Measurements from ENCODE around the gene TMIGD3.

Gene TMIGD3

DNA sequence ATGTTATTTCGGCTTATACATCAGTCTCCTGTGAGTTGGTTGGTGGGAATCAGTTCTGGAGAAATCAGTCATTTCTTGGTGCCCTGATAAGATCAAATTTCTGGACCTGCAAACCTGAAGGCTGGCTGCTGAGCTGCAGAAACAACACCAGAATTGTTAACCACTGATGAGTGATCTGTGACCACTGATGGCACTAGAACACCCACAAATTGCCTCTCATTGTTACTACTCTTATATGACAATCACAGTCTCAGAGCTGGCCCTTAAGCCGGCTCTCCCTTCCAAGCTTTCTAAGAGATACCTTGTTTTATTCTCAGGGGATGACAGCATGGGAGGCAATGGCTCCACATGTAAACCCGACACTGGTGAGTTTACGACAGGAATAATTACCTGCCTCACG is 27.7 kb downstream of the TMIGD3 start:
- no peak for DNase-seq (ENCODE audit: low read depth, low spot score)

DNA sequence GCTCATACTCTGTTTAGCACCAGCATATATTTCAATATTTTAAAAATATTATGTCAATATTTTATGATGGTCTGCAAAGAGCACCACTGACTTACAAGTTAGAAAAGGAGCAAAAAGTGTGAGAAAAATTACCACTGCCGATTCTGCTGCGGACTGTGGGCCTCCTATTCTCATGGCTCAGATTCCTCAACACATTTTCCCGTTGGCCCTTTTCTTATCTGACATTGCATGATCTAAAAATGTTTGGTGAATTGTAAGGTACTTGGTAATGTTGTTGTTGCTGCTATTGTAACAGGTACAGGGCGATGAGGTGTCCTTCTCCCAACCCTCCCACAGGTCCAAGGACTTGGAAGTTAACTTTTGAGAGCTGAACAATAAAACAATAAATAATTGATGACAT is 28.9 kb downstream of the TMIGD3 start:
- DNase-seq (ENCODE audit: low read depth, low spot score) = no peak

DNA sequence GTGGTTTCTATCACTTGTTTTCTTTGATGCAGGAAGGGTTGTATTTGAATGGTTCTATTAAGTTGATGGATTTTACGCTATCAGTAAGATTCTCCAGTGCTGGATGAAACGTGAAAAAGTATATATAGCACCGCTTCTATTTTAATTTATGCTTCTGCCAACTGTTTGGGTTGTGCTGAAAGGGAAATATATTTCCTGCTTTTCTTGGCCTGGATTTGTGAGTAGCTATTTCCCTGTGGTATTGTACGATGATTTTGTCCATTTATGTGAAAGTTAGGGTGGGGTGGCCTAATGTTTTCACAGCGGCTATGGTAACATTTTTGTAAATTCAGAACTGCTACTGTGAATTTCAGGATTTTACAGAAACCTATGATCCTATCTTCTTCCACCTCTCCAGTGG is 29.3 kb downstream of the TMIGD3 start:
- DNase-seq (ENCODE audit: low read depth, low spot score) = no peak

DNA sequence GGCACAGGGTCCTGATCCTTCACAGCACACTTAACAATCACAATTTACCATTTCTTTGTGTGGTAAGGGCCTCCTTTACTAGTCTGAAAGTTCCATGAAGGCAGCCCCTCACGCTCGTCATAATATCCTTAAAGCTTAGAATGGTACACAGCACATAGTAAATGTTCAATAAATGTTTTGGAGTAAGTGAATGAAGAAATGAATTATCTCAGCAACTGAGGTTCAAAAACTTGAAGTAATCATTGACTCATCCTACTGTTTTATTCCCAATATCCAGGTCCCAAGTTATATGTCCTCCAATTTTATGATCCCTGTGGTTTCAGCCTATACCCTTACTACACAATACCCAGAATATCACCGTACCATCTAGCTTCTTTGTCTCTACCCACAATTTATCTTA is 31.9 kb downstream of the TMIGD3 start:
- no peak for DNase-seq (ENCODE audit: low read depth, low spot score)

DNA sequence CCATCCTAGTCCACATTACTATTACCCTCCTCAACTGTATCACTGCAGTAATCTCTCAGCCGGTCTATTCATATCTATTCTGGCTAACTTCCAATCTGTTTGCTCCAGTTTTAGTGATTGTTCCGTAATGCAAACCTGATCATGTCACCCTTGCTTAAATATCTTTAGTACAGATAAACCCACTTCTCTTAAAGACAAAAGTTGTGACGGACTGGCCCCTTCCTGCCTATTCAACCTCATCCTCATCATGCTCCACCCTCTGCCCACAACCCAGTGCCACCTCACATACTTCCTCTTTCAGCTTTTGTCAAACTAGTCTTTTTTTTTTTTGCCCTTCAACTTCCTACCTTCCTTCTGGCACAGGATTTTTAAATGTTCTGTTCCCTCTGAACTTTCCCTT is 32.4 kb downstream of the TMIGD3 start:
- no peak for DNase-seq (ENCODE audit: low read depth, low spot score)

DNA sequence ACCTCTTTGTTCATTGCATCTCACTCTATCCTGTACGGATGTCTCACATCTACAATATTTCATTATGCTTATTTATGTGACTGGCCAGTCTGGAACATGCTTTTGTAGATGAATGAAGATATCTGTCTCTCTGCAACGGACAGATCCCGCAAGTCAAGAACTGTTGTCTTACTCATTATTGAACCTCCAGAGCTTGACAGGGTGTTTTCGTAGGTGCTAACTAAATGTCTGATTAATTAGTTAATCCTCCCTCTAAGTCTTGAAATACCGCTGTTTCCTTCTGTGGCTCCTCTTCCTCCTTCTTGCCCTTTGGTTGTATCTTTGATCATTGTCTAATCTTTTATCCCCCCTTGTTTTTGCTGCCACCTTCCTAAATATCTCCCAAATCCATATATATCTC is 32.8 kb downstream of the TMIGD3 start:
- DNase-seq (ENCODE audit: low read depth, low spot score) = no peak

DNA sequence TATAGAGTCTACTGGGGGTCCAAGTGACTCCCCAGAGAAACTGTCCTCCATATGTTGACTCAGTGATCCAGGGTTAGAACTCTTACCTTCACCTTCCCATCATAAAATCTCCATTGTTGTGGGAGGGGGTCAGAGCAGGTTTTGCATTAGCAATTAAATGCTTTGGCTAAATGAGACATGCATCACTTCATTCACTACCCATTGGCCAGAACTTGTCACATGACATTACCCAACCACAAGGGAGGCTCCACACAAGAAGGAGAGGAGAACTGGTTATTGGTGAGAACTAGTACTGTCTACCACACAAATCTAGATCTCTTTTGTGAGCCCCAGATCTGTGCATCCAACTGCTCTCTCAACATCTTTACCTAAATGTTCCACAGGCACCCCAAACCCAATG is 33.9 kb downstream of the TMIGD3 start:
- no peak for DNase-seq (ENCODE audit: low read depth, low spot score)

DNA sequence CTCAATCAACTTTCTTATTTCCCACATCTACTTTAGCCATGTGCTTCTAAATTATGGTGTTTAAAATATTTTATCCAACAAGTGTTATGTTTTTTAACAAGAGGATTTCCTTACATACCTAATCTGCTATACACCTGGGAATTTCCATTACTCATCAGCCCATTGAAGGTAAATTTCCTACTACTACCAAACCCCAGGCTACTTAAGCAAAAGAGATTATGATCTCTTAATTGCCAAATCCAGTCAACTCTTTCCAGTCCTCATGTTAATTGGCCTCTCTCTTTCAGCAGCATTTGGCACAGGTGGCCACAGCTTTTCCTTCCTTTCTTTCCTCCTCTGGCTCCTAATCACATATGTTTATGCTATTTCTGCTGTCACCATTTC is 34.7 kb downstream of the TMIGD3 start:
- DNase-seq (ENCODE audit: low read depth, low spot score) = no peak

DNA sequence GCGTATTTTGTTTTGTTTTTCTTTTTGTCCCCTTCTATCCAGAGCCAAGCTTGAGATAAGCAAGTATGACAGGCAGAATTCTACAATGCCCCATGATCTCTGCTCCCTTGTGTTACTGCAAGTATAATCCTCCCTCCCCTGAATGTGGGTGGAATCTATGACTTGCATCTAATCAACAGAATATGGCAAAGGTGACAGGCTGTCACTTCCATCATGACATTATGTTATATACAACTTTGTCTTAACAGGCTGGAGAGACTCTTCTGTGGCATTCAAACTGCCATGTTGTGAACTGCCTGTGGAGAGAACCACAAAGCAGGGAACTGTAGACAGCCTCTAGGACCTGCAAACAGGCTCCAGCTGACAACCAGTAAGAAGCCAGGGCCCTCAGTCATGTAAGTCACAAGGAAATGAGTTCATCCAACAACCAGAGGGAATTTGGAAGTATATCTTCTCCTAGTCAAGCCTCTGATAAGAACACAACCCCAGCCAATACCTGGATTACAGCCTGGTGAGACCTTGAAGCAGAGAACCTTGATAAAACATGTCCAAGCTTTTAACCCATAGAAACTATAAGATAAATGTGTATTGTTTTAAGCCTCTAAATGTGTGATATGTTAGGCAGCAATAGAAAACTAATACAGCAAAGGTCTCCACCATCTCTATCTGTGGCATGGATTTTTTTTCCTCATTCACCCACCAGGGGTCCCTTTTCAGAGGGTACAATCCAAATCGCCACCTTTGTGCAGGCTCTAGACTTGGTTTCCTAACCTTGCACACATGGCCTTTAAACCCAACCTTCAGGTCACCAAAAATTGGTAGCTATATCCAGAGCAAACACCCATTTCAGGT is 35.3 kb downstream of the TMIGD3 start:
- DNase-seq (ENCODE audit: low read depth, low spot score) = no peak

DNA sequence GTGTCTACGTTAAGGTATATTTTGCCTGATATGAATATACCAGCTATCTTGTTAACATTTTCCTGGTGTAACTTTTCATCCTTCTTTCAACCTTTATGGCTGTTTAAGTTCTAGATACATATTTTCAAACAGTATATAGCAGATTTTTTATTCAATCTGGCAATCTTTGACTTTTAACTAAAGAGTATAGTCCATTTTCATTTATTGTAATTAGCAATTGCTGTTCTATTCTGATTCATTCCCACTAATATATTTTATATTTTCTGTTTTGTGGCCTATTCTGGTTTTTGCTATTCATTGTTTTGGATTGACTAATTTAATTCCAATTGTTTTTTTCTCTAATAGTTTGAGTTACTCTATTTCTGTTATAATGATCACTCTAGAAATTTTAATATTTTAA is 37.0 kb downstream of the TMIGD3 start:
- no peak for DNase-seq (ENCODE audit: low read depth, low spot score)

DNA sequence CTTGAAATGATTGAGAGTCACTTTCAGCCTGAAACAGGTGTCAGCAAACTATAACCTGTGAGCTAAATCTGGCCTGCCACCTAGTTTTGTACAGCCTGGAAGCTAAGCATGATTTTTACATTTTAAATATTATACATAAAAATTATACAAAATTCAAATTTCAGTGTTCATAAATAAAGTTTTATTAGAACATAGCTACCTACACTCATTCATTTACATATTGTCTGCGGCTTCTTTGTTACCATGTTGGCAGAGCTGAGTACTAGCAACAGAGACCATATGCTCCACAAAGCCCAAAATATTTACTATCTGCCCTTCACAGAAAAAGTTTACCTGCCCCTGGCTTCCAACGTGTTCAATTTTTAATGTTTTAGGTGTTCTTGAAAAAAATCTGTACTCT is 37.7 kb downstream of the TMIGD3 start:
- no peak for DNase-seq (ENCODE audit: low read depth, low spot score)

DNA sequence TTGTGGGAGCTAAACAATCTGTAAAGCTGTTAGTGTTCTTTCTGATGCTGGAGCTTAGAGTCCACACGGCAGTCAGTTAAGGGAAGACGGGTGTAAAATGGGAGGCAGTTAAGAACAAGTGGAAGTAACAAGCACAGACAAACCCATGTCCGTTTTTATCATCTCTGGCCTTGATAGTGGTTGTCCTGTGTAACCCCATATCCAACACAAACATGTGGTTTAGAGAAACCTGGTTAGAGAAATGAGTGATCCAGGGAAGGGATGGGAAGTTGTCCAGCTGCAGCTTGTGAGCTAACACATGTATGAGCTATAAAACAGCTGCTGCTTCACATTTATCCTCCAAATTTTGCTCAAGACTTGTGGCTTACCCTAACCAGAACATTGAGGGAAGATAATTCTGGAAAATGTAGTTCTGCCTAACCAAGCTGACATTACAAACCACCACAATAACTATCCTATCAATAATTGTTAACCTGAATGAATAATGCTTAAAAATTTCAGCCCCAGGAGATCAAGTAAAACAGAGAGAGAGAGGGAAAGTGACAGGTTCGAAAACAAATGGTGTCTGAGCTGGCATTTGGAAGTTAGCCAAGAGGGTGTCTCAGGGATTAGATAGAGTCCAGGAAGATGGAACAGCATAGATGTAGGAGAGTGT is 40.3 kb downstream of the TMIGD3 start:
- DNase-seq (ENCODE audit: low read depth, low spot score) = no peak

DNA sequence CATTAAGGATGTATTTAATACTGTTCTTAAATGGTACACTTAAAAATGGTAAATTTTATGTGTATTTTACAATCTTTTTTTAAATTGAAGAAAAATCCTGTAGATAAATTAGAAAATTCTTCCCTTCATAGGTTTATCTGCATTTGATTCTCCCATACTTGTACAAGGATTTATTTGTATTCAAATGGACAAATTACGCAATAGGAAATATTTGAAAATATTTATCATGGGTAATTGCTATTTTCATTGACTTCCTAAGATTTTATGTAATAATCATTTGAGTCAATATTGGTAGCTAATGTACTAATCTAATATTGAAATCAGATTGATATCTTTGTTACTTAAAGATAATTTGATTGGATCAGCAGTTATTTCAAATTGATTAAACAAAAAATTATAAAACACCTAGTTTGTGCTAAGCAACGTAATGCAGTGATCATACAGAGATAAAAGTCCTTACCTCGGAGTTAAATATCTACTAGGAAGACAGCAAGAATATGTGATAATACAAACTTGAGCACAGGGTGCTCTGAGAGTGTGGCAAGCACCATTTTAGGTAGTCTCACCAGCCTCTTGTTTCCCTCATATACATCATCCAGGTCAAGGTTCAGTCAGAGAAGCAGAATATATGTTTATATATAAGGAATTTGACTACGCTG is 40.9 kb downstream of the TMIGD3 start:
- DNase-seq (ENCODE audit: low read depth, low spot score) = no peak

DNA sequence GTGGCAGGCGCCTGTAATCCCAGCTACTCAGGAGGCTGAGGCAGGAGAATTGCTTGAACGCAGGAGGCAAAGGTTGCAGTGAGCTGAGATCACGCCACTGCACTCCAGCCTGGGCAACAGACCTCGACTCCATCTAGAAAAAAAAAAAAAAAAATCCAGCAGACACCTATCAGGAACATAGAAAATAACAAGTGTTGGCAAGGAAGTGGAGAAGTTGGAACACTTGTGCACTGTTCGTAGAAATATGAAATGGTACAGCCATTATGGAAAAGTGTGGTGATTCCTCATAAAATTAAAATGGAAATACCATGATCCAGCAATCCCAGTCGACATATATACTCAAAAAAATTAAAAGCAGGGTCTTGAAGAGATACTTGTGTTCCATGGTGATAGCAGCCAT is 41.7 kb downstream of the TMIGD3 start:
- DNase-seq (ENCODE audit: low read depth, low spot score) = no peak

DNA sequence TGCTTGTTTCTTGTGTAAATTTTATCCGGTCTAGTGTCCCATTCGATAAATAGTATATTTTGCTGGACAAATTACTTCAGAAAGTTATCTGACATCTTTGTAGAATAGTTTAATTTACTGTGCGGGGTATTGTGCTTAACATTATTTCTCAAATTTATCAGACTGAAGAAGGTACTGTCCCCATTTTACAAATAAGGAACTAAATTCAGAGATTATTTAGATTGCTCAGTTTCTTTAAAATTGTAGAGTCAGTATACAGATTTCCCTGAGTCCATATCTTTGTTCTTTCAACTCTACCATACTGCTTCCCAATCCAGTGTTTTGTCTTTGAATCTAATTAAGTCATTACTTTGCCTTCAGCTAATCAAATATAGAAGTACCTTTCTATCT is 47.8 kb downstream of the TMIGD3 start:
- DNase-seq (ENCODE audit: low read depth, low spot score) = no peak

DNA sequence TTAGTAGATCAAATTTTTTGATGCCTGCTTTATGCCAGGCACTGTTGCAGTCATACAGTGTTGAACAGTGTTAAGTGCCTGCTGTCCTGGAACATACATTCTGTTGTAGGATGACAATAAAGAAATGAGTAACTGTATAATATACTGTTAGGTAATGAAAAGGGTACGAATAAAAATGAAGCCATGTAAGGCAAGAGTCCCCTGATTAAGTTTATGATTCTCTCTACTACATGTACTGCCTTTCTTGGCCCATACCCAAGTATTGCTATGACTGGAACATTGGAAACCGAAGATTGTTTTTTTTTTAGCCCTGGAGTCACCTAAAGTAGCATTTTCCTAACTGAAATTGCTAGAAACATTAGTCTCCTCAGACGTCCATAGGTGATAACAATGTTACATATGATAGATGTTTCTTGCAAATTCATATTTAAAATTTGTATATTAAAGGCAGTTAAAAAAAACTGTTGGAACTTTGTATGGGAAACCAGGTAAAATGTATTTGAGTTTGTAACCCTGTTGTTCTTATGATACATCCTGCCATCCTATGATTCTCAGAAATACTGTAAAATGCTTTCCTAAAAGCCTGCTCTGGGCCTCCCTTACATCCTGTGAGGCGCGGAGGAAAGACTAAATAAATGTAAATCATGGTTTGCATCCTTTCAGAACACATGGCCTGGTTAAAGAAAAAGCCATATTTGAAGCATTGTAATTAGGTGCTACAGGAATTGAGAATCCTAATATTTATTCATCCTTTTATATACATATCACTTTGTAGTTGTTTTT is 48.4 kb downstream of the TMIGD3 start:
- no peak for DNase-seq (ENCODE audit: low read depth, low spot score)

DNA sequence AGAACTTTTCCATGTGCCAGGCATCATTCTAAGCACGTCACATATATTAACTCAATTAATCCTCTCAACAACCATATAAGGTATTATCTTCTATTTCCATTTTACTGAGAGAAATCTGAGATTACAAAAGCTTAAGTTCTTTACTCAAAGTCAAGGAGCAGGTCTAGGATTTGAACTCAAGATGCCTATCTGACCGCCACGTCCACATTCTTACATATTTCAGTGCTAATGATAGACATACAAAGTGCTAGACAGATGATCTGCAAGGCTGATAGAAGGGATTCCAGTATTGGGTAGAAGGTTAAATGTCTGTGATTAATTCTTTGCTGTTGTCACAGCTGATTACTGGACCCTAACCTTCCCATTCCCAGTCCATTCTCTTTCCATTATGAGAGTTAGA is 49.7 kb downstream of the TMIGD3 start:
- DNase-seq (ENCODE audit: low read depth, low spot score) = no peak

DNA sequence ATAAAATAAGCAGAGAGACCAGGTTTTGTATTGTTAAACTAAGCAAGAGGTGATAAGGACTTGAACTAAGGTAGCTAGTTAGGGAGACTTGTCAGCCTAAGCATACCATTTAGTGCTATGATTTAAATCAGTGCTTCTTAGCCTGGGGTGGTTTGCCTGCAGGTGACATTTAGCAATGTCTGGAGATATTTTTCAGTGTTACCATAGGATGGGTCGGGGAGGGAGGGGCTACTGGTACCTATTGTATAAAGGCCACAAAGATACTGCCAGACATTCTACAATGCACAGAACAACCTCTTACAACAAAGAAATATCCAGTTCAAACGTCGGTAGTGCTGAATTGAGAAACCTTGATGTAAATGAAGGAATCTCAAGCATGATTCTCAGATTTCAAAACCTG is 50.9 kb downstream of the TMIGD3 start:
- no peak for DNase-seq (ENCODE audit: low read depth, low spot score)

DNA sequence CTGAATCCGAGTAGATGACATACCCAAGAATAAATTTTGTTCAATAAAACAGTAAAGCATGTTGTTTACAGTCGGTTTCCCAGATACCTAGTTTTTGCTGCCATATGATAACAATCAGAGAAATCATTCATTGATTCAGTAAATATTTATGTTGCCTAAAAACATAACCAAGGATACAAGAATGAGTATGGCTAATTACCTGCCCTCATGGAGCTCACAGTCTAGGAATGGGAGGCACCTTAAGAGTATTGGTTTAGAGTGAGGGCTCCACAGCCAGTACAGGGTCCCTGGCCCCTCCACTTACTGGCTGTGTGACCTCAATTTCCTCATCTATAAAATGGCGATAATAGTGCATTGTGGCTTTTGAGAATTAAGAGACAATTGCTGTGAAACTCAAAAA is 53.2 kb downstream of the TMIGD3 start:
- DNase-seq (ENCODE audit: low read depth, low spot score) = no peak

DNA sequence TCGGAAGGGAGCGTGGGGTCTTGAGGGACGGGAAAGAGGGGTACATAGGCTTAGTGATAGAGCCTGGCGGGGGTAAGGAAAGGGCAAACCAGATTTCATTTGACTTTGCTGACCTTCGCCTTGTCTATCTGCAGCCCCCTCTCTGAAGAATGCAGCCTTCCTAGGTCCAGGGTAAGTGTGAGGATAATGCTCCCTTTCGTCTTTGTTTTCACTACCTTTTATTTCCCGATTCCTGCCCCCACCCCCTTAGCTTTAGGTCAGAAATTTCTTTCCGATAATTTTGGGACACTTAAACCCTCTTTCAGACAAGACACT is 53.8 kb downstream of the TMIGD3 start:
- DNase-seq (ENCODE audit: low read depth, low spot score) = no peak

DNA sequence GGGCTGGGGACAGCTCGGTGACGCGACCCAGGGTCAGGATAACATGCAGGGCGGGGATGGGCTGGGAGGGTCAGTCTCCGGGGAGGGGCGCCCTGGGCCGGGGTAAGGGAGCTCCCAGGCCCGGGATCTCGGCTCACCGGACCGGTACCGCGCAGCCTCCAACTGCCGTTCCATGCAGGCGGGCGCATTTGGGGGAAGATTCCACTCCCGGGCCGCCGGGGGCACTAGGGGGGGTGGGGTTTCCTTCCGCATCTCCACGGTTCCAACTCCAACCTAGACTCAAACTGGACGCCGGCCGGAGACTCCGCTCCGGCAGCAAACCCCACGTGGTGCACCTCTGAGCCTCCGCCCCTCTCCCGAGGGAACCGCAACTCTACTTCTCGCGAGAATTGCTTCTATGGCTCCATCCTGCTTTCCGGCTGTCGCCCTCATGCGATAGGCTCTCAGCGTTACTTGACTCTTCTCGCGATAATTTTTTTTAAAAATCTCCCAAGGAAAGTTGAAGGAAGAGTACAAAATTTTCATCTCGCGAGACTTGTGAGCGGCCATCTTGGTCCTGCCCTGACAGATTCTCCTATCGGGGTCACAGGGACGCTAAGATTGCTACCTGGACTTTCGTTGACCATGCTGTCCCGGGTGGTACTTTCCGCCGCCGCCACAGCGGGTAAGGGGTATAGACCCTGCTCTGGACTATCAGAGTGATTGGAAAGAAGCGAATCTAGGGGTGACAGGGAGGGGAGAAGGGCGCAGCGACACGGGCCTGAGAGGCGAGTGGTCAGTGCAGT is 54.3 kb downstream of the TMIGD3 start, which contains the start of the genes ATP5PB and WDR77:
Gene ATP5PB, plus strand, starts transcription at position 547 of the 785 bp plus-strand sequence. Its CDS starts 78 bp downstream, at position 625.
Gene WDR77, minus strand, starts transcription at position 339 of the 785 bp plus-strand sequence. Its CDS starts 87 bp downstream, at position 252.
- DNase-seq (ENCODE audit: low read depth, low spot score) = peak; percentile 97
